Fibroblast of peridontal ligament (primary cell): ENCODE data around the gene LRRC66.

Experiments used
- DNase-seq: peaks from one replicate; pipeline ENCODE4 v3.0.0-alpha.2; 2010; ENCODE audit errors: extremely low read depth

Gene LRRC66

GRCh38 chr4:52014903-52015302 is 5.3 kb downstream of the LRRC66 start:
- peak; percentile 10 for DNase-seq

- no peak for DNase-seq
Measured at GRCh38 chr4:52012651-52013050, 7.5 kb downstream of the LRRC66 start.

- DNase-seq: no peak
Measured at GRCh38 chr4:52010986-52011385, 9.2 kb downstream of the LRRC66 start.

GRCh38 chr4:52006887-52007286 is 13.3 kb downstream of the LRRC66 start:
- no peak for DNase-seq

GRCh38 chr4:52005604-52006273 is 14.4 kb downstream of the LRRC66 start:
- DNase-seq: no peak

- no peak for DNase-seq
Measured at GRCh38 chr4:52004414-52004813, 15.7 kb downstream of the LRRC66 start.

GRCh38 chr4:52001616-52002015 is 18.5 kb downstream of the LRRC66 start:
- no peak for DNase-seq

- no peak for DNase-seq
Measured at GRCh38 chr4:51999250-51999649, 20.9 kb downstream of the LRRC66 start.

GRCh38 chr4:51998837-51999236 is 21.3 kb downstream of the LRRC66 start:
- no peak for DNase-seq

- DNase-seq: no peak
Measured at GRCh38 chr4:51997647-51998046, 22.5 kb downstream of the LRRC66 start.

GRCh38 chr4:51995647-51996220 is 24.4 kb downstream of the LRRC66 start:
- DNase-seq: no peak

GRCh38 chr4:51965862-51966261 is 54.3 kb downstream of the LRRC66 start:
- no peak for DNase-seq

- DNase-seq: peak; percentile 64
Measured at GRCh38 chr4:51963841-51964517, 56.2 kb downstream of the LRRC66 start.

GRCh38 chr4:51960486-51960885 is 59.7 kb downstream of the LRRC66 start:
- DNase-seq: no peak

GRCh38 chr4:51958199-51958968 is 61.8 kb downstream of the LRRC66 start:
- DNase-seq: no peak
